GM21367 (cell line): Measurements from ENCODE around the gene SH3PXD2A.

Source experiments
- ATAC-seq: cut with Tn5 transposase; IDR thresholded peaks from one replicate; pipeline ENCODE4 v1.9.1; 2021; ENCODE audit not compliant: unreplicated experiment

The SH3PXD2A gene

DNA sequence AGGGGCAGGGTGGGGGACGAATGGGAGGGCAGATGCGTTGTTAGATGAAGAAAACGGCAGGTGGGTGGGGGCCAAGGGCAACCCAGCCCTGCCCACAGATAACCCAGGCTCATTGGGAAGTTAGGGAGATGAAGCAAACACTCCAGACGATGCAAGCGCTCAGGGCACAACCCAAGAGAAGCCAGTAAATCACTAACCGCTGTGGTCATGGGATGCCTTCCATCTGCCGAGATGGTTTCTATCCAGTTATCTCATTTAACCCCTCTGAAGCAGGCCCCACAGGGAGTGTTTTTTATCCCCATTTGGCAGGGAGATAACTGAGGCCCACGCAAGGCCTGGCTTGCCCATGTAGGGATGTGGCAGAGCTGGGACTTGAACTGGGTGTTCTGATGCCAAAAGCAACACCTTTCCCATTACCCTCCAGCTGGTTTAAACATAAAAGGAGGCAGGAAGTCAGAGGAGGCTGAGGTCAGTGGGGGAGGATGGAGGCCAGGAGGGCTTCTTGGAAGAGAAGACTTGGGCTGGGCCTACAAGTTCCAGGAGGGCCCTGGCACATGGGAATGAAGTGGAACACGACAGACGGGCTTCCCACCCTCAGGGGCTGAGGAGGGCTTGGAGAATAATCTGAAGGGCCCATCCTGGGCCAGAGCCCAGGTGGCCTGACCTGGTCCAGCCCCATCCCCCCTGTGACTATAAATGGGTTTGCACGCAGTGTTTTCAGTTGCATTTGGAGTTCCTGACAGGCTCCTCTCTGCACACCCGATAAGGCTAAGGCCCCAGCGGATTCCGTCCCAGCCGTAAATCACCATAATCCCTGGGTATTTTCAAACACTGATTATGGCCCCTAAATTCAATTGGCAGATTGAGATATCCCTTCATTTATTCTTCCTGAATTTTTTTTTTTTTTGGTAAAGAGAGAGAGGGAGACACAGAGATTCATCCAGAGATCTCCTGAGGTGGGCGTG, 281.0 kb downstream of the SH3PXD2A start:
- no peak for ATAC-seq

DNA sequence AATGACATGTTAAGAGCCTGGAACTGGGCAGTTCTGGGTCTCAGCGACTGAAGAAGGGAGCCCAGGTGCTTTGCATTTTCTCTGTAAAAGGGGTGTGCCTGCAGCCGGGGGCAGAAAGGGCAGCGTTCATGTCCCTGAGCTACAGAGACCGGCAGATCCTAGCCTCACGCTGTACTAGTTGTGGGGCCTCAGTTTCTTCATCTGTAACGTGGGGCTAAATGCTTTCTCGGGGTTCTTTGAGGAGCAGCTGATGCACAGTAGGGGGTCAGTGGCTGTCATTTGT, 282.2 kb downstream of the SH3PXD2A start:
- no peak for ATAC-seq

DNA sequence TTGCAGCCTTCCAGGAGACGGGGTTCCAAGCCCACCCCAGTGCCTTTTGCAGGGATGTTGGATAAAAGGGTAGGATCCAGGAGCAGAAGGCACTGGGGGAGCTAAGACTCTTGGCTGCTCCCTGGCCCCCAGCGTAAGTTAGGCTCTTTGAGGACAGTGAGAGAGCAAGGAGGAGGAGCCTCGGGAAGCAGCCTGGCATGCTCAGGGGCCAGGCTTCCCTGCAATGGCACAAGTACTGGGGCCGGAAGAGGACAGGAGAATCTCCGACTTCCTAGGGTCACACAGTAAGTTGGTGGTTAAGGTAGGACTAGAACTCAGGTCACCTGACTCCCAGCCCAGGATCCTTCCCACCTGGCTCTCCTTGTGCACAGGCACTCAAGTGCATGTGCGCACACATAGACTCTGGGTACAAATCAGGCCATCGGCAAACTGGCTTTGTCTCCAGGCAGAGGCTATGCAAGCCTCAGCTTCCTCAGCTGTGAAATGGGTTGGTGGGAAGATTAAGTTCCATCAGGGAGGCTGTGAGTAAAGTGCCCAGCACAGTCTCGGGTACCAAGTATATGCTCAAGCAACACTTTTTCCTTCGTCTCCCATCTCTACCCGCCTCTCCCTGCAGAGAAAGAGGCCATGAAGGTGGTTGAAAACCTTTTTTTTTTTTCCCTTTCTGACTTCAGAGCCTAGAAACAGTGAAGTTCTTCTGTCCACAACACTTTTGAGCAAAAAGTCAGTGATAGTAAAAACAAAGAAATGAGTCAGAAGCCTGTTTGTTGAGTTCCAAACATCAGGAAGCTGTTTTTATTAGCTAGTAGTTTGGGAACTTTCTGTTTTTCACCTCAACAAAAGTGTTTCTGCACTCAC, 282.8 kb downstream of the SH3PXD2A start:
- no peak for ATAC-seq

DNA sequence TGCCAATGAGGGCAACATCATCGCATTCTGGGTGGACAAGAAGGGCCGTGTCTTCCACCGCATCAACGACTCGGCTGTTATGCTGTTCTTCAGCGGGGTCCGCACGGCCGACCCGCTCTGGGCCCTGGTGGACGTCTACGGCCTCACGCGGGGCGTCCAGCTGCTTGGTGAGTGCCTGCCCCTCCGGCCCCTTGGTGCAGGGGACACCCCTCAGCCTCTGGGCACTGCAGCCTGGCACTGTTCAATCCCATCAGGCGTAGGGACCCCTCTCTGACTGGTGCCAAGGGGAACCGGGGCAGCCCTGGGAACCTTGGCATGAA, 283.8 kb downstream of the SH3PXD2A start:
- no peak for ATAC-seq

DNA sequence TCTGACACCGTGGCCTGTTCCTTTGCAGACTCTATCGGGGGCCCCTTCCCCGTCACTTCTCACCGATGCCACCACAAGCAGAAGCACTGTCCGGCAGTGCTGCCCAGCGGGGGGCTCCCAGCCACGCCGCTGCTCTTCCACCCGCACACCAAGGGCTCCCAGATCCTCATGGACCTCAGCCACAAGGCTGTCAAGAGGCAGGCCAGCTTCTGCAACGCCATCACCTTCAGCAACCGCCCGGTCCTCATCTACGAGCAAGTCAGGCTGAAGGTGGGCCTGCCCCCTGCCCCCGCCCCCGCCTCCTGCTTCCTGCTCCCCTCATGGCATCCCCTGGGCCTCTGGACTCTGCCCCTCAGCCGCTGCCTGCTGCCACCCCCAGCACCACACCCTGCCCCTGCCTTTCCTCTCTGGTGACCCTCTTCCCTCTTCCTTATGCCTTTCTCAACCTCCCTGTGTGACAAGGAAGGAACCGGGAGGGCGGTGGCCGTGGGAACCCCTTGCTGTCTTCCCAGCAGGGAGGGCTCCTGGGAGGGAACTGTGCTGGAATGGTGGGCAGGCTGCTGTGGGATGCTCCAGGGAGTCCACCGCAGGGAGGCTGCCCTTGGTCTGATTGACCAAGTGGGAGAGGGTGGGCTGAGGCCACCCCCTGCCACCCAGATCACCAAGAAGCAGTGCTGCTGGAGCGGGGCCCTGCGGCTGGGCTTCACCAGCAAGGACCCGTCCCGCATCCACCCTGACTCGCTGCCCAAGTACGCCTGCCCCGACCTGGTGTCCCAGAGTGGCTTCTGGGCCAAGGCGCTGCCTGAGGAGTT, 284.3 kb downstream of the SH3PXD2A start:
- ATAC-seq, result no peak

DNA sequence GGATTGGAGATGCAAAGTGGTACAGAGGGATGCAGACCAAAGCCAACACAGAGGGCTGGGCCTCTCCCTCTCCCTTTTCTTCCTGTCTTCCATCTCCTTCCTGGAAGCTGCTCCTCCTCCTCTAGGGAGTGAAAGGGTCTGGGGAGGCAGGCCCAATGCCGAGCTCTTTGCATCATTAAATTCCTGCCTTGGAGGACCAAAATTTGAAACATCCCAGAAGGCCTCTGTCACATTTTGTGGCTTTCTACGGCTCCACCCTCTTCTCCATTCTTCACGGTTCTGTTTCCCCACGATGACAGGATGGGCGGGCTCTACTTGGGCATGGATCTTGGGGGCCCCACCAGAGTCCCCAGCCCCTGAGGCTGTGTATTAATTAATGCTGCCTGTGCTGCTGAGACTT, 285.5 kb downstream of the SH3PXD2A start:
- no peak for ATAC-seq

DNA sequence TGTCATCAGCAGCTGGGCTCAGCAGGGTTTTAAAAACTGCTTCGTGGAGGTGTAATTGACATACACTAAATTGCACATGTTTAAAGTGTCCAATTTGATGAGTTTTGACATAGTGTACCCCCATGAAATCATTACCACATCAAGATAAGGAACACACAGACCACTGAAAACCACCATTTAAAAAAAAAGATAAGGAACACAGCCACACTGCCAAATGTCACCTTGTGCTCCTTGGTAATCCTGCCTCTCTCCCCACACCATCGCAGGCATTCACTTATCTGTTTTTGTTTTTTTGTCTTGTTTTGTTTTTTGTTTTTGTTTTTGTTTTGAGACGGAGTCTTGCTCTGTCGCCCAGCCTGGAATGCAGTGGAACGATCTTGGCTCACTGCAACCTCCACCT, 286.9 kb downstream of the SH3PXD2A start:
- no peak for ATAC-seq

DNA sequence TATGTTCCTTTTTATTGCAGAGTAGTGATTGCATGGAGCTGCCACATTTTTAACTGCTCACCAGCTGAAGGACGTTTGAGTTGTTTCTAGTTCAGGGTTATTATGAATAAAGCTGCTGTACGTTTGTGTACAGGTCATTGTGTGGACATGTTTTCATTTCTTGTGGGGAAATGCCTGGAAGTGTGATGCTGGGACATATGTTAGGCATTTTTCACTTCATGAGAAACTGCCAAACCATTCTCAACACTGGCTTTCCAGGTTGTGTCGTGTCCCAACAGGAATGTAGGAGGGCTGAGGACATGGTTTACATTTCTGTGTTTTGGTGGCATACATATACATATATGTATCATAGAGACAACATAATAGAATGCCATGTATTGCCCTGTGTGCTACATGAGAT, 288.8 kb downstream of the SH3PXD2A start:
- no peak for ATAC-seq

DNA sequence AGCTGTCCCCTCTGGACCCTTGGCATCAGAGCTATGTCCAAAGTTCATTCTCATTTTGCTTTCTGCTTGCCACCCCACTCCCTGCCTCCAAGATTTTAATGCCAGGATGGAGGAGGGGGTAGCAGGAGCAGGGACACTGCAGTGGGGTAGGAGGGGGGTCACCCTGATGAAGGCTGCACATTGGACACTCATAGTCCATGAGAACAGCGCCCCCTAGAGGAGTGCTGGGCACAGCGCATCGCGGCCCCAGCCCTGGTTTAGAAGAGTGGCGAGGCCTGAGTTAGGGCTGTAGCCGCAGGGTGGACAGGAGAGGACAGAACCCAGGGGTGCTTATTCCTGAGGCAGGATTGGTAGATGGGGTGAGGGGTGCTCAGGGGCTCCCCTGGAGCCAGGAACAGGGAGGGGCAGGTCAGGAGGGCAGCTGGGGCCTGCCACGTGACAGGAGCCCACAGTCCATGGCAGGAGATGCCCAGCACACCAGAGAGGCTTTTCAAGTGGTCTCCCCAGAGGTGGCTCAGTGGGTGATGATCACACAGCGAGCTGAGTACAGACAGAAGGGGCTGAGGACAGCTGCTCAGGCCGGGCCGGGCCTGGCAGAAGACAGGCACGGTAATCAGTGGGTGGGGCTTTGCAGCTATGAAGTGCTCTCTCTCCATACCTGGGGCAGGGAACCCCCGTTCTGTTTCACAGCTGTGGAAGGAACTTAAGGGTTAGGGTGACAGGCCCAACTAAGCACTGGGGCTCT, 290.4 kb downstream of the SH3PXD2A start:
- no peak for ATAC-seq

DNA sequence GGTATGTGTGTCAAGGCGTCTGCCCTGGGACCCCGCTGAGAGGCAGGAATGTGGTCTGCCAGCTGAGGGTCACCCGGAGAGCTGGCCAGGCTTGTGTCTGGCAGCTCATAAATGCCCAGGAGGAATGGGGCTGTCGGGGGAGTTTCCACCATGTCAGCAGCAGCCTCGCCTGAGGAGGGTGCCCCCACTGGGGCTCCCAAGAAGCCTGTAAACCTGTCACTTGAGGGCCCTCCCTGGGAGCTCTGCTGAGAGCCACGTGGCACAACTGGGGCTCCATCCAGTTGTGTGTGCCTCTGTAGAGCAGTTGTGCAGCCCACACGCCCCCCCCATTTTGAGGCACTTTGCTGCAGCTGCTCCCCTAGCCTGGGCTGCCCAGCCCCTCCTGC, 291.3 kb downstream of the SH3PXD2A start:
- no peak for ATAC-seq

DNA sequence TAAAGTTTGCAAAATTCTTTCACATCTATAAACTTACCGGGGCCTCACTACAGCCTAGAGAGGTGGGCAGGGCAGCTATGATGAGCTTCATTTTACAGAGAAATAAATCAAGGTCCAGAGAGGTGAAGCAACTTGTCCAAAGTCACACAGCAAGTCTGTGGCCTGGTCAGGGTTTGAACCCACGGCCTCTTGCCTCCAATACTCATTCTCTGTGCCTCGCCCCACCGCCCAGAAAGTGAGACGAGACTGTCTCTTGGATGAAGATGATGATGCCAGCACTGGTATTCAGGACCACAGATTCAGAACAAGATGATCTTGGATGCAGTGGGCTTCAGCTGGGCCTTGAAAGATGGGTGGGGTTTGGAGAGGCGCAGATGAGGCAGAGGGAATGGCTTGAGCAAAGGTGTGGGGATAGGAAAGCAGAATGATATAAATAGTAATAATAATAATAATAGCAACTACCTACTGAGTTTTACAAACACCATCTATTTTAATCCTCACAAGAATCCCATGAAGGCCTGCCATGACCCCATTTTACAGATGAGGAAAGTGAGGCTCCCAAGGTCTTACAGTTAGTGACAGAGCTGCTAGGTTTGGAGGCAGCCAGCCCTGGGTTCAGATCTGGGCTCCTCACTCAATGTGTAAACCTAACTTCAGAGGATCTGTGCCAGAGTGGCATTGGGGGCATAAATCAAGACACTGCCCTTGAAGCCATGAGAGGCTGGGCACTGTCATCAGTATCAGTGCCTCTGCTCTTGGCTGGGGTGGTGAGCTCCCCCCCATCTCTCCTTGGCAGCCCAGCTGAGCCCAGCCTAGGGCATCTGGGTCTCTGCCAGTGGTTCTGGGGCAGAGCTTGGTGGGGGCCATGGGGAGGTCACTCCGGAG, 291.9 kb downstream of the SH3PXD2A start:
- ATAC-seq, result no peak

DNA sequence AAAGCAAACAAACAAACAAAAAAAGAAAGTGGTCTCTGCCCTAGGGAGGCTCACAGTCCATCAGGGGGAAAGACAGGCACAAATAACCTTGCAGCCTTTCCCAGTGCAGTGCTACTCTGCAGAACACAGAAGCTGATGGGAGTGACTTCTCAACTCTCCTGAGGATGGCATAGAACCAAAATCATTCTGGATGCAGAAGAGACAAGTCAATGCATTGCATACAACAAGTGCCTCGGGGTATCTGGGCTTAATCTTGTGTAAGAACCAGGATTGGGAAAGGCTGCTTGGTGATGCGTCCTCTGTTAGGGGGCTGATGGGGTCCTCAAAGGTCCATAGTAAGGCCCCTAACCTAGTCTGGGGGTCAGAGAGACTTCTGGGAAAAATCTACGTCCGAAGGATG, 293.0 kb downstream of the SH3PXD2A start:
- ATAC-seq, result no peak

DNA sequence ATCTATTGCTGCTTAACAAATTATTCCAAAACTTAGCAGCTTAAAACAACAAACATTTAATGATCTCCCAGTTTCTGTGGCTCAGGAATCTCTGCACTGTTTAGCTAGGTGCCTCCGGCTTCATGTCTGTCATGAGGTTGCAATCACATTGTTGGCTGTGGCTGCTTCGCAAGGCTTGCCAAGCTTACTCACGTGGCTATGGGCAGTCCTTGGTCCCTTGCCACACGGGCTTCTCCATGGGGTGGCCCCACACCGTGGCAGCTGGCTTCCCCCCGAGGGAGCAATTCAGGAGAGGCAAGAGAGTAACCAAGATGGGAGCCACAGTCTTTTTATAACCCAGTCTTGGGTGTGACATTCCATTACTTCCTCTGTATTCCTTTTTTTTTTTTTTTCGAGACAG, 294.5 kb downstream of the SH3PXD2A start:
- no peak for ATAC-seq

DNA sequence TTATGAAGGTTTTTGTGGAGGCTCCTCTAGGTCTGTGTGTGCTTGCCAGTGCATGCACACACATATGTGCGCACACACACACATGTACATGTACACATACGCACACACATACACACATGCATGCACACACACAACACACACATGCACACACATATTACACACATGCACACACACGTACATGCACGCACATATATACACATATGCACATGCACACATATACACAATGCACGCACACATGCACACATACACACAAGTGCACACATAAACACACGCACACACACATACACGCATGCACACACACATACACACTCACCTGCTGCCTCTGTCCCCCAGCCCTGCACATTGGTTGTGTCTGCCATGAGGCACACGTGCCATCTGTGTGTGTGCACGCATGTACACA, 295.6 kb downstream of the SH3PXD2A start:
- no peak for ATAC-seq

DNA sequence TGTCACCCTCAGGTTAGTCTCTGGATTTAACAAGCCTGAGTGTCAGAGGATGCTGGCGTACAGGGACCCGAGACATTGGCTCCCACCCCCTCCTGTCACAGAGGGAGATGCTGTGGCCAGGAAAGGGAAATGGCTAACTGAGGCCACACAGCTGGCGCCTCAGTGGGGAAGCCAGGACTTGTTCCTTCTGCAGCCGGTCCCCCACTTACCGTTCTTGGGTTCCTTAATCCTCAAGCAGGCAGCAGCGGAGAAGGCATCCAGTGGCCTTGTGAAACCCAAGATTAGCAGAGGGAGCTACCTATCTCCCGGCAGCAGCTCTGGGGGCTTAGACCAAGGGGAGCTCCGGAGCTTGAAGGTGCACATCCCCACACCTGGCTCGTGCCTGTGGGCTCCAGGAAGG, 296.5 kb downstream of the SH3PXD2A start:
- no peak for ATAC-seq

DNA sequence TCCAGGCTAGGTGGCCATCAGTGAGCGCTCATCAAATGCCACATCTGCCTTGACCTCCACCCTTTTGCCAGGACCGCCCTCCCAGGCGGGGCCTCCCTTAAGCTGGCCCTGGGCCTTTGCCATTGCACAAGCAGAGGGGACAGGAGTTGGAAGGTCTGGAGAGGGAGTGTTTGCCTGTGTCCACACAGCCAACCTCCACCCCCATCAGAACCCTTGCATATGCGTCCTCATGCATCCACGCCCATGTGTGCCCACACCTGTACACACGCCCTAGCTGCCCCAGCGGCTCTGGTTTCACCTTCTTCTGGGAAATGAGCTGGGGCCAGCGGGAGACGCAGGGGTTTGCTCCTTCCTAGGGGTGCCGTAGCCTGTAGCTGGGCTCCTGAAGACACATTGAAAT, 297.9 kb downstream of the SH3PXD2A start:
- ATAC-seq, result no peak

DNA sequence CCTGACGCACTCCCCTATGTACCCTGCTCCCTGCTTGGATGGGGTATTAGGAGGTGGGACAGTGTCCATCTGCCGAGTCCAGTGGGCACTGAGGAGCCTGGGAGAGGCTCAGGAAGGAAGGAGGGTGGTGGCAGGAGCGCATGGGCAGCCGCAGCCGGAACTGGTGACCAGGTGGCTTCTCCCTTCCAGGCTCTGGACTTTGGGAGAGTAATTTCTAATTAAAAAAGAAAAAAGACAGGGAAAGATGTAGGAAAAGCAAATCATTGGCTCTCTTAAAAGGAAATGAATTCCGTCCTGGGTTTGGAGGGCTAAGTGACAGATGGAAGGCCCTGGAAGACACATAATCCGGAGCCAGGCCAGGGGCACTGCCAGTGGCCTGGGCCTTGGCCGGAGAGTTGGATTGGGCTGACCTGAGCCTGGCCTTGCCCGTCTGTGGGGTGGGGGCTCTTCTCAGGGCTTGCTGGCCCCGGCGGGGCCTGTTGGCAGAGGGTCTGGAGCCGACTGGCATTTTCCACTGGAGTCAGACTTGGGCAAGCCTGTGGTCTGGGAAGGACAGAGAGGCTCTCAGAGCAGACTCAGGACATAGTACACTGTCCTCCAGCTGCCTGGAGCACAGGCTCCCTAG, 298.9 kb downstream of the SH3PXD2A start:
- ATAC-seq, result no peak

DNA sequence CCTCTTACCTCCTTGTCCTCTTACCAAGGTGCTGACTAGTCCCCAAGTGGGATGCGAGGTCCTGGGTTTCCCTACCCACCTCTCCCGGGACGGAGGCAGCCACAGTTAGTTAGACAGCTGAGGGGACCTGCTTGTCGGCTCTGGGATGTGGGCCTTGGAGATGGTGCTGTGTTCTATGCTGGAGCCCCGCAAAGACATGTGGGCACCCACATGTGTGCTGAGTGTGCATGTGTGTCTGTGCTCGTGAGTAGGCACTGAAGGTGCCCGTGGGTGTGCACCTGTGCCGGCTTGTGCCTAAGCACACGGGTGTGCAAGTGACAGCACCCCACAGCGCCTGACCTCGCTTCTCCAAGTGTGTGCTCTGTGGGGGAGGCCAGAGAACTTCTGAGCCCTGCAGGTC, 299.7 kb downstream of the SH3PXD2A start:
- no peak for ATAC-seq

DNA sequence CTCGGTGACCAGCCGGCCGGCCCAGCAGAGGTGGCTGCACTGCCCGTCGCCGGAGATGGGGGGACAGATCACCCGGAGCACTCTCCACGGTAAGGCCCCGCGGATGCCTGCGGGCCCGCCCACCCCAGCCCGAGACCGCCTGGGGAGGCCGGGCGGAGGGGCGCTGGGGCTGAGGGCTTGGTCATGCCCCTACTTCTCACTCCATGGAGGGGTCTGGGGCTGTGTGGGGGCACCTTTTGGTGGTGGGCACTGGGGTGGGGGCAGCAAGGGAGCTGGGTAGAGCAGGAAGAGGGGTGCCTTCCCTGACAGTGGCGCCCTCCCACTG, 300.1 kb downstream of the SH3PXD2A start:
- ATAC-seq, result no peak
